Testis (tissue), 2 donors: ENCODE results near the gene CPM.

Experiments used
- CTCF ChIP-seq, 3 experiments: fragments of 450-650 bp in 2 of 3; fragments of 200-600 bp in 1 of 3; sonication (generic) in 1 of 3; IDR thresholded peaks; one replicate each; pipeline ENCODE4 v1.5.1; 2016 to 2019; ENCODE audit warnings: antibody characterized with exemption in 3 of 3, mild to moderate bottlenecking in 2 of 3, moderate library complexity in 1 of 3
- POLR2A ChIP-seq: fragments of 450-650 bp; IDR thresholded peaks from one replicate; pipeline ENCODE4 v1.6.1; 2017; ENCODE audit warnings: antibody characterized with exemption, mild to moderate bottlenecking, moderate library complexity

DNA sequence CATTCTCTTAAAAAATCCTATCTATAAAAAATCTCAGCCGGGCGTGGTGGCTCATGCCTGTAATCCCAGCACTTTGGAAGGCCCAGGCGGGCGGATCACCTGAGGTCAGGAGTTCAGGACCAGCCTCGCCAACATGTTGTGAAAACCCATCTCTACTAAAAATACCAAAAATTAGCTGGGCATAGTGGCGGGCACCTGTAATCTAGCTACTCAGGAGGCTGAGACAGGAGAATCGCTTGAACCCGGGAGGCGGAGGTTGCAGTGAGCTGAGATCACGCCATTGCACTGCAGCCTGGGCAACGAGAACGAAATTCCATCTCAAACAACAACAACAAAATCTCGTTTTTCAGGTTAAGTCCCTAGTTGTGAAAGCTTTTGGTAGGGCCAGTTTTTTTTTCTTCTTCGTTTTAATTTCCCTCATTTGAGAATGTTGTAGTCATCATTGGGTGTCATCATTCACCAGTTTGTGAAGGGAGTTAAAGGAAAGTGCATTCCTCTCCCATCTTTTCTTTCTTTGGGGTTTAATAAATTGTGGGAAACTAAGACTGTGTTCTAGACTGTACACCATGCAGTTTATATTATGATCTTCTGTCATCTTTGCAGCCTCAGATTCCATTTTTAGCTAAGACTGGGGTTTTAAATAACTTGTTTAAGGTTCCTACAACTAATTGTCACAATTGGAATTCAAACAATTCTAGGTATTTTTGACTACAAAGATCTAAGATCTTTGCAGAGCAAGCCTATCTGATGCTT is 101.0 kb downstream of the CPM start:
- TF ChIP-seq CTCF (IDR thresholded peaks at IDR 0.05) (no peak), POLR2A (no peak)
